Endothelial cell (in vitro differentiated cells): ENCODE data around the gene IGFBP6. TPM values are rescaled to one million over a fixed set of nuclear protein-coding genes. Genes with fewer than 3 reads are reported as not detected.

Source experiments
- DNase-seq: peaks from one replicate; pipeline ENCODE4 v3.0.0; 2021; ENCODE audit warnings: low spot score
- H3K27ac Mint-ChIP-seq: one replicate; pipeline ENCODE4 v1.8.0; 2021; ENCODE audit warnings: mixed read lengths, inconsistent platforms; ENCODE audit not compliant: unreplicated experiment
- H3K27me3 Mint-ChIP-seq: one replicate; pipeline ENCODE4 v1.8.0; 2021; ENCODE audit warnings: mild to moderate bottlenecking, moderate library complexity, mixed read lengths, inconsistent platforms; ENCODE audit not compliant: unreplicated experiment
- H3K36me3 Mint-ChIP-seq: one replicate; pipeline ENCODE4 v1.8.0; 2021; ENCODE audit warnings: mild to moderate bottlenecking, low read depth, mixed read lengths, inconsistent platforms; ENCODE audit not compliant: unreplicated experiment
- H3K4me1 Mint-ChIP-seq: one replicate; pipeline ENCODE4 v1.8.0; 2021; ENCODE audit warnings: mild to moderate bottlenecking, mixed read lengths, inconsistent platforms; ENCODE audit not compliant: unreplicated experiment
- H3K4me3 Mint-ChIP-seq: one replicate; pipeline ENCODE4 v1.8.0; 2021; ENCODE audit warnings: mild to moderate bottlenecking, mixed read lengths, inconsistent platforms; ENCODE audit not compliant: unreplicated experiment
- H3K9me3 Mint-ChIP-seq: one replicate; pipeline ENCODE4 v1.8.0; 2021; ENCODE audit warnings: mixed read lengths, inconsistent platforms; ENCODE audit not compliant: unreplicated experiment
- total RNA-seq: library from RNA; stranded (reverse); fragmentation: NEBNext Ultra II Directional; extraction: Animal tissue kit (Norgen Biotek cat#: 25700); gene quantifications from one replicate; pipeline ENCODE4 v1.2.1, GENCODE V29; 2021; ENCODE audit not compliant: unreplicated experiment
- TF ChIP-seq, protein P1 (sequence below): fragments of 200-600 bp; sonication (generic); IDR thresholded peaks from one replicate; pipeline ENCODE4 v1.5.0; 2021; ENCODE audit warnings: antibody characterized with exemption; ENCODE audit not compliant: unreplicated experiment

The IGFBP6 gene
- total RNA-seq, 1 donor from 2014 or later = 21.1 TPM

- Mint-ChIP-seq H3K9me3 (peaks cover 4% of the 10 kb centered on the region), H3K36me3 (no peaks in the 10 kb centered on the region), H3K4me1 (peaks cover 20% of the 10 kb centered on the region), H3K27me3 (peaks cover 13% of the 10 kb centered on the region), H3K4me3 (no peak overlapping the region), H3K27ac (peak overlapping the region; percentile 38)
- TF ChIP-seq, protein P1, sequence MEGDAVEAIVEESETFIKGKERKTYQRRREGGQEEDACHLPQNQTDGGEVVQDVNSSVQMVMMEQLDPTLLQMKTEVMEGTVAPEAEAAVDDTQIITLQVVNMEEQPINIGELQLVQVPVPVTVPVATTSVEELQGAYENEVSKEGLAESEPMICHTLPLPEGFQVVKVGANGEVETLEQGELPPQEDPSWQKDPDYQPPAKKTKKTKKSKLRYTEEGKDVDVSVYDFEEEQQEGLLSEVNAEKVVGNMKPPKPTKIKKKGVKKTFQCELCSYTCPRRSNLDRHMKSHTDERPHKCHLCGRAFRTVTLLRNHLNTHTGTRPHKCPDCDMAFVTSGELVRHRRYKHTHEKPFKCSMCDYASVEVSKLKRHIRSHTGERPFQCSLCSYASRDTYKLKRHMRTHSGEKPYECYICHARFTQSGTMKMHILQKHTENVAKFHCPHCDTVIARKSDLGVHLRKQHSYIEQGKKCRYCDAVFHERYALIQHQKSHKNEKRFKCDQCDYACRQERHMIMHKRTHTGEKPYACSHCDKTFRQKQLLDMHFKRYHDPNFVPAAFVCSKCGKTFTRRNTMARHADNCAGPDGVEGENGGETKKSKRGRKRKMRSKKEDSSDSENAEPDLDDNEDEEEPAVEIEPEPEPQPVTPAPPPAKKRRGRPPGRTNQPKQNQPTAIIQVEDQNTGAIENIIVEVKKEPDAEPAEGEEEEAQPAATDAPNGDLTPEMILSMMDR = no peak
- no peak for DNase-seq
Measured at GRCh38 chr12:53127169-53127568, 29.7 kb downstream of the IGFBP6 start.

DNA sequence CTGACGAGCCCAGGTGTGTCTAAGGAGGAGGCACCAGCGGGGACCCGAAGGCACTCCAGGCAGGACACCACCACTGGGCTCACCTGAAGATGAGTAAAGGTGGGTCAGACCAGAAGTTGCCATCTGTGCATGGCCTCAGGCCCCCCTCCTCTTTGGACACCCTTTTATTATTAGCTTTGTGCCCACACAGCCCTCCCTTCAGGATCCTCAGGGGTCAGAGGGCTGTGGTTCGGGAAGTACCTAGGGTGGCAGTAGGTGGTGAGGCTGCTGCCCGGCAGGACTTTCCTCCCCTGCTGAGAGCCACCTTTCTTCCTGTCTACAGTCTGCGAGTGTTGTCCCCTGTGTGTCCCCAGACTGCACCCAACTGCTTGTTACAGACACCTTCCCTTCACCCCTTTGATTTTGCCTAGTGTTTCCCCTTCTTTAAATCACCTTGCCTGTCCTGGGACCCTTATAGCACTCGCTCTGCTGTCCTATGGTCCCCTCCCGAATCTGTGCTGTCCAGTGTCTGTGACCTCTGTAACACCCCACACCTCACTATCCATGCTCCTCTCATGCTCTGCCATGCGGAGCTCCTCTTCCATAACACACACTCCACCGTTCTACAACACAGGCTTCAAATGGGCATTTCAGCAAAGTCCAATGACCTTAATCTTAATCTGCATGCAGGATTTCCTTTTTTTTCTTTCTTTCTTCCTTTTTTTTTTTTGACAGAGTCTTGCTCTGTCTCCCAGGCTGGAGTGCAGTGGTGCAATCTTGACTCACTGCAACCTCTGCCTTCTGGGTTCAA lies 31.5 kb downstream of the IGFBP6 start:
- TF ChIP-seq, protein P1 = no peak
- Mint-ChIP-seq H3K27me3 (peaks cover 10% of the 10 kb centered on the region), H3K4me3 (no peak overlapping the region), H3K4me1 (peaks cover 20% of the 10 kb centered on the region), H3K36me3 (no peaks in the 10 kb centered on the region), H3K9me3 (peaks cover 4% of the 10 kb centered on the region), H3K27ac (no peak overlapping the region)
- no peak for DNase-seq

DNA sequence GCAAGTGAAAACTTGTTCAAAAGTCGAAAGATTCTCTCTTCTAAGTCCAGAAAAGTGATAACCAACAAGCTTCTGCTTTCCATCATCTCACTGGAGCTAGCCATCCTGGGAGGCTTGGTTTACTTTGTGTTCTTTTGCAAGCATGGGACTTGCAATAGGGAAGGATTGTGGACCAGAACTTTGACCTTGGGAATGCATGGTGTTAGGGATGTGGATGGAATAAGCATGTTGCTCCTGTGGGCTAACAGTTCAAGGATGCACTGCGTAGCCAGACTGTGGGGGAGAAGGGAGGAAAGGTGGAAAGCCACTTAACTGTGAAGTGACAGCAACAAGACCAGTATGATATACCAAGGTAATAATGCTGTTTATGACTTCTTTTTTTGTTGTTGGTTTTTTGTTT lies 34.4 kb downstream of the IGFBP6 start:
- DNase-seq = no peak
- TF ChIP-seq, protein P1 = no peak
- Mint-ChIP-seq H3K27me3 (peaks cover 7% of the 10 kb centered on the region), H3K36me3 (no peaks in the 10 kb centered on the region), H3K9me3 (no peaks in the 10 kb centered on the region), H3K27ac (no peak overlapping the region), H3K4me3 (no peak overlapping the region), H3K4me1 (peaks cover 20% of the 10 kb centered on the region)

DNA sequence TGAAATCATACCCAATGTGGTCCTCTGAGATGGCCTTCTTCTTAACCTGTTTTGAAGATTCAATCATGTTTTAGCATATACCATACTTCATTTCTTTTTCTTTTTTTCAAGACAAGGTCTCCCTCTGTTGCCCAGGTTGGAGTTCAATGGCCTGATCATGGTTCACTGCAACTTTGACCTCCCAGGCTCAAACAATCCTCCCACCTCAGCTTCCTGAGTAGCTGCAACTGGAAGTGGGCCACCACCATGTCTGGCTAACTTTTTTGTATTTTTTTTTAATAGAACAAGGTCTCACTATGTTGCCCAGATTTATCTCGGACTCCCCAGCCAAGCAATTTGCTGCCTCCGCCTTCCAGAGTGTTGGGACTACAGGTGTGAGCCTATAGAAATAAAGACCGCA lies 36.3 kb downstream of the IGFBP6 start:
- TF ChIP-seq, protein P1 = no peak
- no peak overlapping the region for H3K27ac Mint-ChIP-seq
- DNase-seq = no peak
- peaks cover 14% of the 10 kb centered on the region for H3K4me1 Mint-ChIP-seq
- H3K9me3 Mint-ChIP-seq = peaks cover 5% of the 10 kb centered on the region
- no peak overlapping the region for H3K4me3 Mint-ChIP-seq
- peaks cover 7% of the 10 kb centered on the region for H3K27me3 Mint-ChIP-seq
- H3K36me3 Mint-ChIP-seq = no peaks in the 10 kb centered on the region

- H3K4me1 Mint-ChIP-seq = peaks cover 3% of the 10 kb centered on the region
Measured at GRCh38 chr12:53143355-53143754, 45.9 kb downstream of the IGFBP6 start.

More at GRCh38 chr12:53143355-53143754, 45.9 kb downstream of the IGFBP6 start:
- Mint-ChIP-seq H3K27me3 (peaks cover 2% of the 10 kb centered on the region), H3K9me3 (no peaks in the 10 kb centered on the region), H3K36me3 (no peaks in the 10 kb centered on the region), H3K4me3 (no peak overlapping the region), H3K27ac (no peak overlapping the region)
- TF ChIP-seq, protein P1 = no peak
- no peak for DNase-seq
